ENCODE data around the gene CCNE1. TPM values are rescaled to one million over a fixed set of nuclear protein-coding genes. Genes with fewer than 3 reads are reported as not detected.

The CCNE1 gene
- total and polyA plus RNA-seq, 10 of the 15 experiments (the other 5 are each of a cell fraction or from before 2014, with no cell fraction given): 6.3 to 44.2 (median 35.8) TPM

GRCh38 chr19:29836409-29836825 lies 24.6 kb downstream of the CCNE1 start (continued):
- TF ChIP-seq ZBTB4 (CRISPR knock-in tag; IDR thresholded peaks at IDR 0.05) (no peak), SKIL (IDR thresholded peaks at IDR 0.05; ENCODE audit: low read depth, poor library complexity, severe bottlenecking) (peak; percentile 63), LARP7 (IDR thresholded peaks at IDR 0.05) (peak; percentile 66; the same call in 1 of the 2 replicates), JUNB (IDR thresholded peaks at IDR 0.05) (peak; percentile 90), FOXM1 (IDR thresholded peaks at IDR 0.05; ENCODE audit: low read depth, low read length) (peak; percentile 75), RAD21 (IDR thresholded peaks at IDR 0.05; ENCODE audit: insufficient read depth, low read depth, low read length) (0 out of 2 replicates have a peak, but pooled peaks have one; percentile 10), NKRF (conservative IDR thresholded peaks at IDR 0.05) (0 out of 2 replicates have a peak, but pooled peaks have one; percentile 33), ATF7 (IDR thresholded peaks at IDR 0.05; ENCODE audit: low read depth) (peak; percentile 66), NBN (IDR thresholded peaks at IDR 0.05) (peak; percentile 58; the same call in 1 of the 2 replicates), EED (IDR thresholded peaks at IDR 0.05; ENCODE audit: low read depth) (peak; percentile 89), ATF2 (IDR thresholded peaks at IDR 0.05; ENCODE audit: low read length) (peak; percentile 51; the same call in 1 of the 2 replicates), YY1 (IDR thresholded peaks at IDR 0.05; ENCODE audit: low read depth, low read length) (peak; percentile 58), PBX3 (IDR thresholded peaks at IDR 0.05; ENCODE audit: insufficient replicate concordance, low read depth, low read length) (no peak), CREM (IDR thresholded peaks at IDR 0.05; ENCODE audit: low read depth) (0 out of 2 replicates have a peak, but pooled peaks have one; percentile 56), ZNF217 (IDR thresholded peaks at IDR 0.05) (peak; percentile 27; the same call in 1 of the 2 replicates), ATF3 (IDR thresholded peaks at IDR 0.05; ENCODE audit: borderline replicate concordance, extremely low read depth, low read depth, low read length) (no peak), RELB (IDR thresholded peaks at IDR 0.05; ENCODE audit: low read depth) (peak; percentile 72; the same call in 1 of the 2 replicates), MTA2 (IDR thresholded peaks at IDR 0.05; ENCODE audit: low read depth) (peak; percentile 62)
